Natural killer cell (primary cell): ENCODE data around the gene DOCK11. TPM values are rescaled to one million over a fixed set of nuclear protein-coding genes. Genes with fewer than 3 reads are reported as not detected.
A peak's percentile ranks its signal among the peaks of the same experiment; 100 is the strongest.

Source experiments
- ATAC-seq, 3 donors: fragments of 150-1000 bp in 2 of 3; fragments of 200-7000 bp in 1 of 3; cut with Tn5 transposase; 1 replicate in 1 of 3; 2 replicates in 2 of 3; pipeline ENCODE4 v1.10.0; 2021; ENCODE audit warnings: mild to moderate bottlenecking in 2 of 3, moderate library complexity in 2 of 3
- DNase-seq, 2 donors: peaks; one replicate each; pipeline versions ENCODE4 v3.0.0 to v3.0.0-alpha.2; 2013 to 2021; ENCODE audit warnings: mixed read lengths in 1 of 2
- H3K27ac ChIP-seq: one replicate; pipeline ENCODE4 v1.5.1; 2013; ENCODE audit warnings: mild to moderate bottlenecking, low read length
- H3K27me3 ChIP-seq: one replicate; pipeline ENCODE4 v1.6.1; 2013; ENCODE audit warnings: low read length; ENCODE audit not compliant: control insufficient read depth, insufficient read depth
- H3K36me3 ChIP-seq: one replicate; pipeline ENCODE4 v1.6.1; 2013; ENCODE audit warnings: low read length; ENCODE audit not compliant: control insufficient read depth, insufficient read depth
- H3K4me1 ChIP-seq: one replicate; pipeline ENCODE4 v1.6.1; 2013; ENCODE audit warnings: low read length; ENCODE audit not compliant: control insufficient read depth, insufficient read depth
- H3K4me3 ChIP-seq: one replicate; pipeline ENCODE4 v1.5.1; 2013; ENCODE audit warnings: low read length
- H3K9me3 ChIP-seq: one replicate; pipeline ENCODE4 v1.6.1; 2013; ENCODE audit warnings: low read length; ENCODE audit not compliant: control insufficient read depth, insufficient read depth
- H3K27ac Mint-ChIP-seq, 2 donors: one replicate each; pipeline ENCODE4 v1.8.0; 2022; ENCODE audit warnings: mild to moderate bottlenecking in 2 of 2, mixed read lengths in 2 of 2, moderate library complexity in 1 of 2
- H3K27me3 Mint-ChIP-seq, 2 donors: one replicate each; pipeline ENCODE4 v1.8.0; 2022; ENCODE audit warnings: low read depth in 2 of 2, mixed read lengths in 2 of 2
- H3K36me3 Mint-ChIP-seq: one replicate; pipeline ENCODE4 v1.8.0; 2022; ENCODE audit warnings: mixed read lengths
- H3K4me1 Mint-ChIP-seq, 2 donors: one replicate each; pipeline ENCODE4 v1.8.0; 2022; ENCODE audit warnings: mixed read lengths in 2 of 2
- H3K4me3 Mint-ChIP-seq: one replicate; pipeline ENCODE4 v1.8.0; 2022; ENCODE audit warnings: mild to moderate bottlenecking, moderate library complexity, mixed read lengths
- H3K9me3 Mint-ChIP-seq, 2 donors: one replicate each; pipeline ENCODE4 v1.8.0; 2022; ENCODE audit warnings: mixed read lengths in 2 of 2
- CTCF ChIP-seq: fragments of 200-600 bp; IDR thresholded peaks from one replicate; pipeline ENCODE4 v1.8.0; 2022; ENCODE audit warnings: antibody characterized with exemption
- WGBS: methylation state at CpG from one replicate; pipeline ENCODE4 v1.1.7; 2013; ENCODE audit warnings: missing lambda C conversion rate; ENCODE audit not compliant: insufficient coverage; 5-methylcytosine and 5-hydroxymethylcytosine counted together
- intact Hi-C: fragments of 100-400 bp; cut with micrococcal nuclease; formaldehyde crosslinking; loops from one replicate; pipeline ENCODE4 v1.14.2; 2022
- total RNA-seq, 4 donors: library from RNA; stranded (reverse); fragments of 120-200 nt in 1 of 4; gene quantifications; one replicate each; pipeline versions ENCODE4 v1.2.3 to v1.2.4, GENCODE V29; 2013 to 2022

DOCK11 gene
- total RNA-seq, 3 donors from 2014 or later (not counting 1 experiment from before 2014, with no cell fraction given): 108 to 130 (median 117) TPM

DNA sequence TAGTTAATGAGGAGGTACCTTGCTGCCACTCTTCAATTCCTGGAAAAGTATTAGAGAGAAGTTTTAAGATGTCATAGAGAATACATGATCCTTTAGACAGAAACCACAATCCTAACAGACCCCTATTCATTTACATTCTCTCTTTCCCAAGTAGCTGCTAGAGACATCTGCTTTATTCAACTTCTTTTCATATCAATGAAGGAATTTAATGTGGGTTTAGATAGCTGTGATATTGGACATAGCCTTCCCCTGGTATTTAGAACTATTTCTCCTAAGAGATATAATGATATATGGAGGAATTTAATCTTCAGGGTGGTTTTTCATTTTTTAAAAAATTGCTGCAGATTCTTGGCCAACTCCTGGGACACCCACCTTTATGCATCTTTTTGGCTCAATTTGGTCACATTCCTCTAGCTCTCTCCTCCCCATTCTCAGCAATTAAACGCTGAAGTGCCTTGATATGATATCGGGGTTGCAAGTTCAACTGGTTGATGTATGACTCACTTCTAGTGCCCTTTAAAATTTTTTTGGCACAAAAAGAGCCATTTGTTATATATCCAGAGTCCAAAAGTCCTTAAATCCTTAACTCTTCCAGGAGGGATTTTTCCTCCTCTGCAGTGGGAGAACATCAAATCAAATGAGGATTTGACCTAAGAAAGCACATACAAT lies 57.6 kb downstream of the DOCK11 start:
- Mint-ChIP-seq H3K36me3 (no peaks in the 10 kb centered on the region), H3K27me3 (no peaks in the 10 kb centered on the region), H3K4me3 (no peak overlapping the region)

GRCh38 chrX:118554511-118554910 lies 58.9 kb downstream of the DOCK11 start:
- WGBS: 89% methylated on average over 2 of the region's 2 CpGs
- DNase-seq (no peak), ATAC-seq (peak in 2 of 3 donors; percentile 47 to 48)
- H3K27ac ChIP-seq: no peak overlapping the region
- peaks cover 0 to 15% of the 10 kb centered on the region in 2 donors for H3K4me1 Mint-ChIP-seq
- no peaks in the 10 kb centered on the region for H3K27me3 Mint-ChIP-seq
- no peaks in the 10 kb centered on the region for H3K36me3 Mint-ChIP-seq
- H3K4me1 ChIP-seq: no peaks in the 10 kb centered on the region
- H3K9me3 ChIP-seq: no peaks in the 10 kb centered on the region
- H3K27me3 ChIP-seq: no peaks in the 10 kb centered on the region
- H3K4me3 ChIP-seq: no peak overlapping the region
- peak overlapping the region; percentile 0 to 74 for H3K27ac Mint-ChIP-seq
- TF ChIP-seq CTCF: no peak
- H3K9me3 Mint-ChIP-seq: no peaks in the 10 kb centered on the region
- intact Hi-C loops: no loop called here
- H3K36me3 ChIP-seq: peaks cover 39% of the 10 kb centered on the region
- no peak overlapping the region for H3K4me3 Mint-ChIP-seq

More for the DNA sequence above, 57.6 kb downstream of the DOCK11 start:
- intact Hi-C loops: no loop called here
- no peaks in the 10 kb centered on the region for H3K4me1 ChIP-seq
- peaks cover 42% of the 10 kb centered on the region for H3K36me3 ChIP-seq
- no peaks in the 10 kb centered on the region for H3K27me3 ChIP-seq
- peaks cover 0 to 15% of the 10 kb centered on the region in 2 donors for H3K4me1 Mint-ChIP-seq
- peak overlapping the region in 1 of 2 donors; percentile 45 for H3K27ac Mint-ChIP-seq
- DNase-seq (no peak), ATAC-seq (no peak)
- 100% methylated on average over 2 of the region's 2 CpGs for WGBS
- no peak overlapping the region for H3K27ac ChIP-seq
- TF ChIP-seq CTCF: no peak
- H3K4me3 ChIP-seq: no peak overlapping the region
- H3K9me3 ChIP-seq: no peaks in the 10 kb centered on the region
- no peaks in the 10 kb centered on the region for H3K9me3 Mint-ChIP-seq

GRCh38 chrX:118558926-118559325 lies 63.3 kb downstream of the DOCK11 start:
- intact Hi-C loops: no loop called here
- DNase-seq (no peak), ATAC-seq (no peak)
- Mint-ChIP-seq H3K27ac (peak overlapping the region in 1 of 2 donors; percentile 16), H3K36me3 (no peaks in the 10 kb centered on the region), H3K4me3 (no peak overlapping the region), H3K27me3 (no peaks in the 10 kb centered on the region), H3K4me1 (peaks cover 0 to 25% of the 10 kb centered on the region in 2 donors), H3K9me3 (no peaks in the 10 kb centered on the region)
- Histone ChIP-seq H3K4me1 (no peaks in the 10 kb centered on the region), H3K9me3 (no peaks in the 10 kb centered on the region), H3K27me3 (no peaks in the 10 kb centered on the region), H3K4me3 (no peak overlapping the region), H3K36me3 (peaks cover 32% of the 10 kb centered on the region), H3K27ac (no peak overlapping the region)
- TF ChIP-seq CTCF: no peak

DNA sequence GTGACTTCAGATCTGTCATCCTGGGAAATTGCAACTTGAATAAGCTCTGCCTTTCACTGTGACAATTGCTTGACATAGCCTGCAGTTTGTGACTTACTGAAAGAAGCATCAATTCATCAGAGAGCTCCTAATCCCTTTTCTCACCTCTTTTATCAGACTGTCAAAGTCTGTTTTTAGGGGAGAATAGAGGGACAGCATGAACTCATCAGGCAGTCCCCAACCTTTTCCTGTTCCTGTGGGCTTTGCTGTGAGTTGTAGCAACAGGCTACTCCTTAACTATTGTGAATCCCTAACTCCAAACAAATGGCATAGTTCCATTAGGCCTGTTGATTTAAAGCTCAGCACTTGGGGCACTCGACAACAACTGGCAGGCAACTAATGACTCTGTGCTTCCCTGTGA lies 64.9 kb downstream of the DOCK11 start:
- Mint-ChIP-seq H3K27ac (peak overlapping the region in 1 of 2 donors; percentile 51), H3K27me3 (no peaks in the 10 kb centered on the region), H3K4me3 (no peak overlapping the region), H3K9me3 (no peaks in the 10 kb centered on the region), H3K36me3 (no peaks in the 10 kb centered on the region), H3K4me1 (peaks cover 0 to 20% of the 10 kb centered on the region in 2 donors)
- Histone ChIP-seq H3K27ac (no peak overlapping the region), H3K4me1 (no peaks in the 10 kb centered on the region), H3K36me3 (peaks cover 35% of the 10 kb centered on the region), H3K9me3 (no peaks in the 10 kb centered on the region), H3K27me3 (no peaks in the 10 kb centered on the region), H3K4me3 (no peak overlapping the region)
- DNase-seq (no peak), ATAC-seq (no peak)
- TF ChIP-seq CTCF: no peak
- WGBS: 100% methylated on average over 1 of the region's 1 CpG
- intact Hi-C loops: no loop called here
